ENCODE measurements around the gene RALY.

The RALY gene

GRCh38 chr20:34120213-34120612, 126.5 kb downstream of the RALY start:
- ChIA-PET POLR2A (no interaction called here), CTCF (interaction anchor here (4.4 kb wide), 1 partner anchor 10 kb away, joined by 20 read pairs; no protein-coding TSS in a partner anchor)
- no peak for DNase-seq (ENCODE audit: extremely low spot score)
- no peak for TF ChIP-seq CTCF (IDR thresholded peaks at IDR 0.05; ENCODE audit: control extremely low read depth, extremely low read depth, low read depth, missing control alignments)

GRCh38 chr20:34122274-34122980, 128.7 kb downstream of the RALY start:
- no peak for DNase-seq (ENCODE audit: extremely low spot score)
- POLR2A ChIA-PET, result no interaction called here
- no peak for TF ChIP-seq CTCF (IDR thresholded peaks at IDR 0.05; ENCODE audit: control extremely low read depth, extremely low read depth, low read depth, missing control alignments)
- CTCF ChIA-PET, result no interaction called here

GRCh38 chr20:34123309-34123708, 129.6 kb downstream of the RALY start:
- no peak for TF ChIP-seq CTCF (IDR thresholded peaks at IDR 0.05; ENCODE audit: control extremely low read depth, extremely low read depth, low read depth, missing control alignments)
- ChIA-PET CTCF (no interaction called here), POLR2A (no interaction called here)
- DNase-seq (ENCODE audit: extremely low spot score), result no peak

GRCh38 chr20:34124469-34125249, 130.9 kb downstream of the RALY start:
- ChIA-PET CTCF (interaction anchor here (1.2 to 2.2 kb wide), 3 partner anchors 12 to 261 kb away, joined by 3 to 8 read pairs (median 3); partner anchors contain the start of gene EIF2S2), POLR2A (no interaction called here)
- TF ChIP-seq CTCF (IDR thresholded peaks at IDR 0.05; ENCODE audit: control extremely low read depth, extremely low read depth, low read depth, missing control alignments), result no peak
- DNase-seq (ENCODE audit: extremely low spot score), result peak; percentile 68

- TF ChIP-seq CTCF (IDR thresholded peaks at IDR 0.05; ENCODE audit: control extremely low read depth, extremely low read depth, low read depth, missing control alignments), result no peak
- ChIA-PET CTCF (interaction anchor here (0.8 to 2.2 kb wide), 3 partner anchors 16 to 265 kb away, joined by 3 to 5 read pairs (median 3); partner anchors contain the start of gene EIF2S2), POLR2A (no interaction called here)
- DNase-seq (ENCODE audit: extremely low spot score), result no peak
These were observed 134.1 kb downstream of the RALY start for GRCh38 chr20:34127792-34128191.

GRCh38 chr20:34129518-34130162, 135.9 kb downstream of the RALY start:
- ChIA-PET CTCF (interaction anchor here (0.7 to 2.2 kb wide), 22 partner anchors 8 to 439 kb away, joined by 3 to 20 read pairs (median 4); partner anchors contain the start of gene EIF2S2), POLR2A (no interaction called here)
- peak; percentile 76 for DNase-seq (ENCODE audit: extremely low spot score)
- peak; percentile 83 for TF ChIP-seq CTCF (IDR thresholded peaks at IDR 0.05; ENCODE audit: control extremely low read depth, extremely low read depth, low read depth, missing control alignments)
